HL-60/S4 treated with retinoic acid at 250 ng/mL for 4 days and 3 days (cell line): ENCODE data around the gene PES1.
"Not testable (repeated sequence)": the region's sequence is repeated elsewhere in the genome, so short reads cannot be mapped to it uniquely, and the experiment has no call there.

ENCODE experiments used
- in situ Hi-C: fragments of 300-500 bp; cut with MboI; formaldehyde crosslinking; loops from 2 replicates; pipeline ENCODE4 v1.7.0; 2022; ENCODE audit warnings: low sequenced_read_pairs

PES1 gene

DNA sequence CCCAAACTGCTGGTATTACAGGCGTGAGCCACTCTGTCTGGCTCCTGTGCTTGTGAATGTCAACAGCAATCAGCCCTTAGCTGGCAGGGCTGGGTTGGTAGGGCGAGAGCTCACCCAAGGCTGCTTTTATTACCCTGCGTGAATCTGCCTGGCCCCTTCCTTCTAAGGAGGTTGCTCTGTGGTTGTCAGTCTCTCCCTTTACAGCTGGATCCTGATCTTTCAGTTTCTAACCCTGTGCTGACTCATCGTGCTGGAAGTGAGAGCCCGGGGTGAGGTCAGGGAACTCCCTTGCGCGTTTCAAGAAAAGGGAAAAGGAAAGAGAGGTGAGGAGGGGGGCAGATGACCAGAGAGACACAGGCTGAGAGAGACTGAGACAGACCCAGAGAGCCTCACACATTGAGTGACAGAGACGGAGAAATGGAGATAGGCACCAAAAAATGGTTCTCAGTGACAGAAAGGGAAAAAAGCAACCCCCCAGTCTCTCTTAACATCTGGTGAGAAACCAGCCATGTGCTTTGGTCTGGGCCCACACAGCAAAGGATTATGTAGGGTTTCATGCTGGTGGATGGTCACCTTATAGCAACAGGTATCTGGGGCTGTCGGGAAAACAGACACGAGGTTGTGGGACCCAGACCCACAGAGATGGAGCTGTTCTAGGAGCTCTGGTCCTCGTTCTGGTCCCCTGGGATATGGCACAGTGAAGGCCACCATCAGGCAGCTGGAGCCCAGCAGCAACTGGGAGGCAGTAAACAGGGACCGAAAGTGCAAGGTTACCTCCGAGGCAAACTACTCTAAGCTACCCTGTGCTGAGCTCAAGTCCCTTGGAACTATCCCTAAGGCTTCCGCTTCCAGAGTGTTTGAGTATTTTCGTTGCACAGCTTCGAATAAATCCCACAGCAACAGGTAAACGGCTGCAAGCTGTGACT lies 17.8 kb upstream of the PES1 start:
- in situ Hi-C loops: loop anchor here (10.0 kb wide), 1 partner anchor 45 kb away; no protein-coding TSS in a partner anchor

DNA sequence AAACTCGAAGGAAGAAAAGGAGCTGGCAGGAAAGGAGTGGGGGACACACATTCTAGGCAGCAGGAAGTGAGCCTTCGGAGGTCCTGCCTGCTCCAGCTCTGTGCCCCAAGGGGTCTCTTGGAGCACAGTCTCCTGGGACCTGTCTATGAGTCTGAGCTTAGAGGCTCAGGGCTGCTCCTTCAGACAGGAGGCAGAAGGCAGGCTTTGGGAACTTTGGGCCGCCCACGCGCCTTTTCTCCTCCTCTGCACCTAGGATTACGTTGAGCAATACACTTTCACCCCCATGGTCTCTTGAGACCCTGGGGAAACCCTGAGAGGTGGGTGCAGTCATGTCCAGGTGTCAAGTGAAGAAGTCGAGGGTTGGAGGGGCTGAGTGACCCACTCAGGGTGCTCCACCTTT lies 16.2 kb upstream of the PES1 start:
- in situ Hi-C loops: loop anchor here (10.0 kb wide), 1 partner anchor 47 kb away; no protein-coding TSS in a partner anchor

DNA sequence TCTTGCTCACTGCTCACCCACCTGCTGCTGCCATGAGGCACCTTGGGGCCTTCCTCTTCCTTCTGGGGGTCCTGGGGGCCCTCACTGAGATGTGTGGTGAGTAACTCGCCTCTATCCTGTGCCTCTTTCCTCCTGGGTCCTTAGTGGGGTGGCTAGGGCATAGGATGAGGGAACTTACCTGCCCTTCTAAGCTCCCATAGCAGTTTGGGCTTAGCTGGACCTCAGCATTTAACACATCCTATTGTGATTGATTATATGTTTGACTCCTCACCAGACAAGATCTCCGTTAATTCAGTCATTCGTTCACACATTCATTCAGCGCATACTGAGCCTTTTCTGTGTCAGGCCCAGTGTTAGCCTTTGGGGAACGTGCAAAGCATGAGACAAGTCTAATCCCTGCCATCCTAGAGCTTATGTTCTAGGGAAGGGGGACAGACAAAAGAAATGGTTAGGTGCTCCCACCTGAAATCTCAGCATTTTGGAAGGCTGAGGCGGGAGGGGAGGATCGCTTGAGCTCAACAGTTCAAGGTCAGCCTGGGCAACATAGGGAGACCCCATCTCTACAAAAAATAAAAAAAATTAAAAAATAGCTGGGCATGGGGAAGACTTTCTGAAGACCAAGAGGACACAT lies 15.7 kb upstream of the PES1 start:
- in situ Hi-C loops: loop anchor here (10.0 kb wide), 1 partner anchor 47 kb away; no protein-coding TSS in a partner anchor

DNA sequence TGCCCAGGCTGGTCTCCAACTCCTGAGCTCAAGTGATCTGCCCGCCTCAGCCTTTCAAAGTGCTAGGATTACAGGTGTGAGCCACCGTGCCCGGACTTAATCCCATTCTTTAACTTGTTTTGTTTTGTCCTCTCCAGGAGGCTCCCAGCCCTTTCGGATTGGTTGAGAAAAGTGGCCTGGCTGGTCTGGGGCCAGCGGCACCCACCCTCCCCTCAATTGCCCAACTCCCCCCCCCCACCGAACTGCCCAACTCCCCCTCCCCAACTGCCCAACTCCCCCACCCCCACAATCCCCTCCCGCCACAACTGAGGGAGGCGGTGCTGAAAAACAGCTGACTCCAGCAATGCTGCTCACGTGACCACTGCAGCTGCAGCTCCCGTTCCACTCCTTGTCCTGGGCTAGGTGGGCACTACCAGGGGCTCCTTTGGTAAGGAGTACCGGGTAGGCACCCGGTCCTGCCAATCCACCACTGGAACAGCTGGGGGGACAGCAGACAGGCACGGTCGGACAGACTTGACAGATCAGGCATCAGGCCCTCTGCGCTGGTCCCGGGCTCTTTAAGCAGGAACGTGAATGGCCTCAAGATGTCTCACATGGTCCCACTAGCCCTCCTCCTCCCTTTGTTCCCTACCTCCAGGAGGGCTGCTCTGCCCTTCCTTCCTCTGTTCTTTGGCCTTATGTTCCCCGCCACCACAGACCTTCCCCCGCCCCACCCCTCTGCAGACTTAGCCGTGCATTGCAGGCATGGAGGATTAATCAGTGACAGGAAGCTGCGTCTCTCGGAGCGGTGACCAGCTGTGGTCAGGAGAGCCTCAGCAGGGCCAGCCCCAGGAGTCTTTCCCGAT lies 15.0 kb upstream of the PES1 start, which contains the start of gene TCN2:
Gene TCN2, plus strand, starts transcription at position 720 of the 845 bp plus-strand sequence. CDS start 158 bp downstream, outside the sequence.
- in situ Hi-C loops: loop anchor here (10.0 kb wide), 1 partner anchor 48 kb away; no protein-coding TSS in a partner anchor

DNA sequence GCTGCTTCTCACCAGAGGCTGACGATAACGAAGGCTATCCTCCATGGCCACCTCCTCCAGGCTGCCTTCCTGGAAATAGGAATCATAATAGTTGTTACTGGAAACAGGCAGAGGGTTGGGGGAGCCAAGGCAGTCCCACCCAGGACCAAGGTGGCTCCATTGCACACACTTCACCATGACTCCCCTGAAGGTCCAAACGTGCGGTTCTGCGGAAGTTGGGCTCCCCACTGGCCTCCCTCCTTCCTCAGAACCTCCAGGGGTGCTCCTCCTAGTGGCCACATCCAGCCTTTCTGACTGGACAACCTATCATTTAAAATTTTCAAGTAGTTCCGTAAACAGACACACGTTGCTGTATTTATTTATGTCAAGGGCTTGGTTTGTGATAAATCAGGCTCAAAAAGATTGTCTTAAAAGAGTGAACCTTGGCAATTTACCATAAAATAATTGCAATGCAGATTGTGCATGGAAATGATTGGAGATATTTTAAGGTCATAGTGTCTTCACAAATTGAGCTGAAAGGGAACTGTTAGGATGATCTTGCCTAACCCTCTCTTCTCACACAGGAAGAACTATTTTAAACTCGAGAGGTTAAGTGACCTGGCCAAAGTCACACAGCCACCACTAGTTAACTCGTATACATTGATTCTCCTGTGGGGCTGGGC lies 13.9 kb upstream of the PES1 start:
- in situ Hi-C loops: loop anchor here (10.0 kb wide), 1 partner anchor 49 kb away; no protein-coding TSS in a partner anchor

DNA sequence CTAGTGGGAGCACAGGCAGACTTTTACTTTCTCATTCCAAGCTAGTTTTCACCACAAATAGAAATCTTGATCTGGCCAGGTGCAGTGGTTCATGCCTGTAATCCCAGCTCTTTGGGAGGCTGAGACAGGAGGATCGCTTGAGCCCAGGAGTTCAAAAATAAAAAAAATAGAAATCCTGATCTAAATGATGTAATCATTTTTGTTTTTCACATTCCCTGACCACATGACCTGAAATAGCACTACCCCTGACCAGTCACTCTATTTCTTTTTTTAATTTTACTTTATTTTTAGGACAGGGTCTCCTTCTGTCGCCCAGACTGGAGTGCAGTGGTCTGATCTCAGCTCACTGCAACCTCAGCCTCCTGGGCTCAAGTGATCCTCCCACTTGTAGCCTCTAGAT lies 13.0 kb upstream of the PES1 start:
- in situ Hi-C loops: loop anchor here (10.0 kb wide), 1 partner anchor 50 kb away; no protein-coding TSS in a partner anchor

DNA sequence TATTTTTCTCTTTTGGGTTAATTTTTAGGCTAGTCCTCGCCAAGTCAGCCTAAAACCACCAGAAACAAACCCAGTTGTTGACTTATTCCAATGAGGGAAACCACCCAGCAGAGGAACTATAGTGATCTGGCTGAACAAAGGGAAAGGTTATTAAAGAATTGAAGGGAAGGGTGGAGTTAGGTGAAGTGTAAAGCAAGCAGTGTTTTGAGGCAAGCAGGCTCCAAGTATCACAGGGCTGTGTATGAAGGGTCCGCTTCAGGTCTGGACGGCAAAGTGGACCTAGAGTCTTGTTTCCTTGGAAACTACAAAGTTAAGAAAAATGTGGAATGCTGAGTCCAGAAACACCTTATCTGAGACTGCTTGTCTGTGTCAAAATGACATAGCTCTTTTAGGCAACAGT lies 12.1 kb upstream of the PES1 start:
- in situ Hi-C loops: loop anchor here (10.0 kb wide), 1 partner anchor 51 kb away; no protein-coding TSS in a partner anchor

DNA sequence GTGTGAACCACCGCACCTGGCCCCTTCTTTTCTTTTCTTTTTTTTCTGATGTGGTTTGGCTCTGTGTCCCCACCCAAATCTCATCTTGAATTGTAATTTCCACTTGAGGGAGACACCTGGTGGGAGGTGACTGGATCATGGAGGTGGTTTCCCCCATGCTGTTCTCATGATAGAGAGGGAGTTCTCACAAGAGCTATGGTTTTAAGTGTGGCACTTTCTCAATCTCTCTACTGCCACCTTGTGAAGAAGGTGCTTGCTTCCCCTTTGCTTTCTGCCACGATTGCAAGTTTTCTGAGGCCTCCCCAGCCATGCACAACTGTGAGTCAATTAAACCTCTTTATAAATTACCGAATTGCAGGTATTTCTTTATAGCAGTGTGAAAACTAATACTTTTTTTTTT lies 10.3 kb upstream of the PES1 start:
- in situ Hi-C loops: loop anchor here (10.0 kb wide), 1 partner anchor 53 kb away; no protein-coding TSS in a partner anchor

DNA sequence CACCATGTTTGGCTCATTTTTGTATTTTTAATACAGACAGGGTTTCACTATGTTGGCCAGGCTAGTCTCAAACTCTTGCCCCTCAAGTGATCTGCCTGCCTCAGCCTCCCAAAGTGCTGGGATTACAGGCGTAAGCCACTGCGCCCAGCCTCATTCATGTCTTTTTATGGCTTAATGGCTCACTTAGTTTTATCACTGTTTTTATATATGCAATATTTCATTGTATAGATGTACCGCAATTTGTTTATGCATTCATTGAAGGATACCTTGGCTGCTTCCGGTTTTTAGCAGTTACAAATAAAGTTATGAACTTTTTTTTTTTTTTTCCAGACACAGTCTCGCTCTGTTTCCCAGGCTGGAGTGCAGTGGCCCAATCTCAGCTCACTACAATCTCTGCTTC lies 9.8 kb upstream of the PES1 start:
- in situ Hi-C loops: loop anchor here (10.0 kb wide), 1 partner anchor 53 kb away; no protein-coding TSS in a partner anchor

DNA sequence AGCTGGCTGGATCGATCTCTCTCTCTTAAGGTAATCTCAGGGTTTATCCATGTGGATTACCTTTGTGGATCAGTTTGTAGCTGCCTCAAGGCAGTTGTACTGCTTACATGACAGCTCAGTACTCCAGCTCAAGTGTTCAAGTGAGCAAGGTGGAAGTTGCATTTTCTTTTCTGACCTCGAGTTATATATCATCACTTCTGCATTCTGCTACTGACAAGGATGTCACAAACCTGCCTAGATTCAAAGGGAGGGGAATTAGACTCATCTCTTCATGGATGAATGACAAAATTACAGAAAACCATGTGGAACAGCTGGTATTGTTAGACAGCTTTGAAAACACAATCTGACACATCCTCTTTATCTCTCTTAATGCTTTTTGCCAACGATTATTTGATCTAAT lies 9.2 kb upstream of the PES1 start:
- in situ Hi-C loops: loop anchor here (10.0 kb wide), 1 partner anchor 54 kb away; no protein-coding TSS in a partner anchor

DNA sequence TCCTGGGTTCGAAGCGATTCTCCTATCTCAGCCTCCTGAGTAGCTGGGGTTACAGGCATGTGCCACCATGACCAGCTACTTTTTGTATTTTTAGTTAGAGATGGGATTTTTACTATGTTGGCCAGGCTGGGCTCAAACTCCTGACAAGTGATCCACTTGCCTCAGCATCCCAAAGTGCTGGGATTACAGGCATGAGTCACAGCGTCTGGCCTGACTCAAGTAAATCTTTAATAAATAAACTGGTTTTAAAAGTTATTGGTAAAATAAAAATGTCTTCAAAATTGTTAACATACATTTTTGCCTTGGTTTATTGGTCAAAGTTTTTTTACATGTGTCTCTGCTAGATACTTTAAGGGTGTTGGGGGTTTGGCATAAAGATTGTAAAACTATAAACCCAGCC lies 7.3 kb upstream of the PES1 start:
- in situ Hi-C loops: no loop called here

DNA sequence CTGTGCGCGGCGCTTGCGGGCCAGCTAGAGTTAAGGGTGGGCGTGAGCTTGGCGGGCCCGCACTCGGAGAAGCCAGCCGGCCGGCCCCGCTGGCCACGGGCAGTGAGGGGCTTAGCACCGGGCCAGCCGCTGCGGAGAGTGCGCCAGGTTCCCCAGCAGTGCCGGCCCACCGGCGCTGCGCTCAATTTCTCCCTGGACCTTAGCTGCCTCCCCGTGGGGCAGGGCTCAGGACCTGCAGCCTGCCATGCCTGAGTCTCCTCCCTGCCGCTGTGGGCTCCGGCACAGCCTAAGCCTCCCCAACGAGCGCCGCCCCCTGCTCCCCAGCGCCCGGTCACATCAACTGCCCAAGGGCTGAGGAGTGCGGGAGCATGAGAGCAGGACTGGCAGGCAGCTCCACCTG lies 5.2 kb upstream of the PES1 start:
- in situ Hi-C loops: no loop called here

DNA sequence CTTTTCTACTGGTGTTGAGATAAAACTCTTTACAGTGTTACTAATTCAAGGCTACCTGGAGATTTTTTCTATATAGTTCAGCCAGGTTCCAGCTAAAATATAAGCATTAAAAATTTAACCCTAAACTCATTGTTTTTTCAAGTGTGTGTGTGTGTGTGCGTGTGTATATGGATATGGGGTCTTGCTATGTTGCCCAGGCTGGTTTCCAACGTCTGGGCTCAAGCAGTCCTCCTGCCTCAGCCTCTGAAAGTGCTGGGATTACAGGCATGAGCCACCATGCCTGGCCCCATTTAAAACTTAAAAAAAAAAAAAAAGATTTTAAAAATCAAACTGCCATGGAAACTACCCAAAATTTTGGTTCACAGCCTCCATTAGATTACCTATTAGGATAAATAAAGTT lies 4.5 kb upstream of the PES1 start:
- in situ Hi-C loops: no loop called here

DNA sequence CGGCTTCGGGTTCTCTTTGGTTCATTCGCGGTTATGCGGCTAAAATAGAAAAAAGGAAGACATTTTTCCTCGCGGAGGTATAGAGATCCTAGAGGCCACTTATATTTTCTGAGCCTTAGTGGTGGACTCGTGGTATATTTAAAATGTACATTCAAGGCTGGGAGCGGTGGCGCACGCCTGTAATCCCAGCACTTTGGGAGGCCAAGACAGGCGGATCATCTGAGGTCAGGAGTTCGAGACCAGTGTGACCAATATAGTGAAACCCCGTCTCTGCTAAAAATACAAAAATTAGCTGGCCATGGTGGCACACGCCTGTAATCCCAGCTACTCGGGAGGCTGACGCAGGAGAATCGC lies 627 bp upstream of the PES1 start:
- in situ Hi-C loops: not testable (repeated sequence)

DNA sequence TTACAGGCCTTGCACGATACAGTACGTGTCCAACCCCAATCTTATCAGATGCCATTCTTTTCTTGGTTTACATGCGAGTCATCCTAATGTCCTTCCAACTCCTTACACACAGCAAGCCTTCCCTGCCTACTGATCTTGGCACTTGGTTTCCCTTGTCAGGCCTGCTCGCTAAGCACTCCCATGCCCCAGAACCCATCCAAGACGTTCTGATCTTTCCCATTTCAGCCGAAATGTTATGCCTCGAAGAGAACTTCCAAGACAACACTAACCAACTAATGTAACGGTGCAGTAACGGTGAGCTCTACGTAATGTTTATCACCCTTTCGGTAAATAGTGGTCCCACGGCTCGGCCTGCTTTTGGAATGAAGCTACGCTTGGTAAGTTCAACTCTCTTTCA lies 521 bp downstream of the PES1 start:
- in situ Hi-C loops: no loop called here

DNA sequence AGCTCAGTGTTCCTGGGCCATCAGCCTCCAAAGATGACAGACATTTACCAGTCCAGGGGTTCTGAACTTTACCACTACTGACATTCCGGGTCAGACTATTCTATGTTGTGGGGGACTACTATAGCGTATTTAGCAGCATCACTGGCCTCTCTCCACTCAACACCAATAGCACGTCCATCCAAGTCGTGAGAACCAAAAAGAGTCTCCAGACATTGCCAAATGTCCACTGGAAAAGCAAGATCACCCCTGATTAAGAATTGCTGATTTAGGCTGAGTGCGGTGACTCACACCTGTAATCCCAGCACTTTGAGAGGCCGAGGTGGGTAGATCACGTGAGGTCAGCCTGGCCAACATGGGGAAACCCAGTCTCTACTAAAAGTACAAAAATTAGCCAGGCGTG lies 5.3 kb downstream of the PES1 start:
- in situ Hi-C loops: no loop called here

DNA sequence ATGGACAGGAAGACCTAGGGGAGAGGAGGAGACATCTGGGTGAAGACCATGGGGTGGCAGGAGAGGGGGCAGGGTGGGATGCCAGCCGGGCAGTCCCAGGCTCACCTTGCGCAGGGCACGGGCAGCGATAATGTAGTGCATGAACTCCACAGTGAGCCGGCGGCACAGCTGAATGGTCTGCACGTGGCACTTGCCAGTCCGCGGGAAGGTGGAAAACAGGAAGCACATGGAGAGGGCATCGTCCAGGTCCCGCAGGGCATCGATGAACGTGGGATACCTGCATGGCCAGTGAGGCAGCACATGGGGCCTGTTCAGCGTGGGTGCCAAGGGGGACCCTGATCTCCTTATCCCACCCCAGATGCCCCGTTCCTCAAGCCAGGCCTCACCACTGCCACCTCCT lies 7.3 kb downstream of the PES1 start:
- in situ Hi-C loops: no loop called here

DNA sequence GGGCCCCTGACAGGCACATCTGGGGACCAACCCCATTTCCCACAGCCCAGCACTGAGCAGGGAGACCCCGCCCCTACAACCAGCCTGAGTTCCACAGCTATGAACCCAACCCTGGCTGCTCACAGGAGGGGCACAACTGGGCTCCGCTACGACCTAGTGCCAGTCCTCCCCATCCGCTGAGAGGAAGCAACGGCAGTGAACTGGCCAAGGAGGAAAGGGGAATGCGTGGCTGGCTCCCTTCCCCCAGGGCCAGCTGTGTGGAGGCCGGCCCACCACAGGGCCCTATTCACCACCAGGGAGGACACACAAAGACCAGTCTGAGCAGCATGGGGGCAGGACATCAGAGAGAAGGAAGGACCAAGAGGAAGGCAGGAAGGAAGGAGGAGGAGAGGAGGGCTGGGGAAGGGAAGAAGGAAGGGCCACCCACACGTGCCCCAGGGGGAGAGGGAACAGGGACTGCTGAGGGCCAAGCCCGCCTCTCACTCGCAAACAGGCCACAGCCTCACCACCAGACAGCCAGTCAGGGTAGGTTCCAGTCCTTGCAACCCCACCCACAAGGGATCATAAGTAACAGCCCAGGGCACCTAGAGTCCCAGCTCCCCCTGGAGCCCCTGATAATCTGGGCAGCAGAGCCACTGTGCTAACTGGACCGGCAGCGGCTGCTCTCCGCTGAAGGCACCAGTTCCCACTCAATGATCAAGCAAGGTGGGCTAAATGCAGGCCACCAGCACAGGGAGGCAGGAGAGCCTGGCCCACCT lies 8.7 kb downstream of the PES1 start:
- in situ Hi-C loops: no loop called here

DNA sequence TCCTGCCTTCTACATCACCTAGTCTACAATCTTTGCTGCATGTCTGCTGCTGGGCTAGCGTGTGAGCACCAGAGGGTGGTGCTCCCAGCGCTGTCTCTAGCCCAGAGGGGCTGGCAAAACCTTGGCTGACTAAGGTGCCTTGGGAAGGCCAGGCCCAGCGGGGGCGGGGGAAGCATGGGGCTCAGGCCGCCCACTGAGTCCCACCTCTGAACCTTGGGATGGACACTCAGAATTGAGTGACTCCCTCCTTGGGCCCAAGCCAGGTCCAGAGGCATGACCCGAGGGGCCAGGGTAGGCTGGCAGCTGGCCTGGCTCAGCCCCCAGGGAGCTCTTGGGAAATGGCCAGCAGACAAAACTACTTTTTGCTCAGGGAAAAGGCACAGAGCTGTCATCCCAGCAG lies 9.7 kb downstream of the PES1 start:
- in situ Hi-C loops: no loop called here
